Tibial artery (tissue), 4 donors: ENCODE measurements around the gene KCNA5.

Source experiments
- DNase-seq, 2 donors: peaks; one replicate each; pipeline ENCODE4 v3.0.0-alpha.2; 2019
- H3K27ac ChIP-seq, 2 donors: fragments of 200-600 bp; sonication (generic) in 1 of 2; 1 replicate in 1 of 2; 2 replicates in 1 of 2; pipeline ENCODE4 v1.5.1; 2018 to 2019; ENCODE audit warnings: mild to moderate bottlenecking in 1 of 2
- H3K27me3 ChIP-seq, 2 donors: fragments of 200-600 bp; sonication (generic) in 1 of 2; one replicate each; pipeline versions ENCODE4 v1.5.1 to v1.6.0; 2016 to 2019
- H3K36me3 ChIP-seq, 3 donors: fragments of 200-600 bp; sonication (generic) in 2 of 3; one replicate each; pipeline ENCODE4 v1.5.1; 2016 to 2019; ENCODE audit warnings: mild to moderate bottlenecking in 2 of 3
- H3K4me1 ChIP-seq, 4 donors: fragments of 200-600 bp; sonication (generic) in 2 of 4; 1 replicate in 3 of 4; 2 replicates in 1 of 4; pipeline ENCODE4 v1.5.1; 2016 to 2019
- H3K4me3 ChIP-seq, 2 donors: fragments of 200-600 bp; sonication (generic) in 1 of 2; 1 replicate in 1 of 2; 2 replicates in 1 of 2; pipeline ENCODE4 v1.5.1; 2018 to 2019; ENCODE audit warnings: mild to moderate bottlenecking in 2 of 2
- H3K9me3 ChIP-seq, 3 donors: fragments of 200-600 bp; sonication (generic) in 1 of 3; one replicate each; pipeline ENCODE4 v1.5.1; 2016 to 2019
- intact Hi-C: fragments of 100-400 bp; cut with DNase I; formaldehyde crosslinking; loops from one replicate; pipeline ENCODE4 v1.15.0; 2023; ENCODE audit warnings: low total_unique reads
- TF ChIP-seq, protein P1 (sequence below), 2 experiments: fragments of 200-600 bp in 1 of 2; fragments of 450-650 bp in 1 of 2; IDR thresholded peaks; one replicate each; pipeline ENCODE4 v1.5.1; 2017 to 2019; ENCODE audit warnings: antibody characterized with exemption in 2 of 2, mild to moderate bottlenecking in 1 of 2, moderate library complexity in 1 of 2

KCNA5 gene

DNA sequence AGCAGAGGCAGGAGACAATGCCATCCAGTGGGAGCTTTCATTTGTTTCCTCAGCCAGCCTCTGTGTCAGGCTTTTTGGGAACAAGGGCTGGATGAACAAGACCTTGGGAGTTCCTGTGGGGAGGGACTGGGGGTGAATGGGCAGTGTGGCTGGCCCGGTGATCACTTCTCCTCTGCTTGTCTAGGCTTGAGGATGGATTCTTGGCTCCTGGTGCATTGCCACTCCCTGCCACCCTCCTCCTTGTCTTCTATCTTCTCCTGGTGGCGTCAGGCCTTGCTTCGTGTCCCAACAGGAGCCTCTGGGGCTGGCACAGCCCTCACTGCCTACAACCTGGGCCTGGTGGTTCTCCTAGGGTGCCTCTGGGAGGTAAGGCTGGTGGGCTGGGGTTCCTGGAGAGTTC lies 25.0 kb upstream of the KCNA5 start:
- DNase-seq: peak in 1 of 2 donors; percentile 34
- intact Hi-C loops: no loop called here

DNA sequence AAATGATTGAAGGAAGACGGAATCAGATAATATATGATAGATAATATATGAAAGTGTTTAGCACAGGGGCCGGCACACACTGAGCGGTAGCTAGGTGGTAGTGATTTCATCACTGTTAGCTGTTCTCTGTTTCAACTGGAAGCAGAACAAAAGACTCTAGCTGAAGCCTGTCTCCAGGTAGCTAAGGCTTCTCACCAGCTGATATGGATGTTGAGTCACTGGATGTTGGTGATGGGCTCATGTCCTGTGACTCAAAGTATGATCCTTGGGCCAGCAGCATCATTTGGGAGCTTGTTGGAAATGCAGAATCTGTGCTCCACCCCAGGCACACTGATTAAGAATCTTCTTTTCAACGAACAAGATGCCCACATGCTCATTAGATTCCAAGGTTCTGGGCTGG lies 21.7 kb upstream of the KCNA5 start:
- TF ChIP-seq, protein P1, sequence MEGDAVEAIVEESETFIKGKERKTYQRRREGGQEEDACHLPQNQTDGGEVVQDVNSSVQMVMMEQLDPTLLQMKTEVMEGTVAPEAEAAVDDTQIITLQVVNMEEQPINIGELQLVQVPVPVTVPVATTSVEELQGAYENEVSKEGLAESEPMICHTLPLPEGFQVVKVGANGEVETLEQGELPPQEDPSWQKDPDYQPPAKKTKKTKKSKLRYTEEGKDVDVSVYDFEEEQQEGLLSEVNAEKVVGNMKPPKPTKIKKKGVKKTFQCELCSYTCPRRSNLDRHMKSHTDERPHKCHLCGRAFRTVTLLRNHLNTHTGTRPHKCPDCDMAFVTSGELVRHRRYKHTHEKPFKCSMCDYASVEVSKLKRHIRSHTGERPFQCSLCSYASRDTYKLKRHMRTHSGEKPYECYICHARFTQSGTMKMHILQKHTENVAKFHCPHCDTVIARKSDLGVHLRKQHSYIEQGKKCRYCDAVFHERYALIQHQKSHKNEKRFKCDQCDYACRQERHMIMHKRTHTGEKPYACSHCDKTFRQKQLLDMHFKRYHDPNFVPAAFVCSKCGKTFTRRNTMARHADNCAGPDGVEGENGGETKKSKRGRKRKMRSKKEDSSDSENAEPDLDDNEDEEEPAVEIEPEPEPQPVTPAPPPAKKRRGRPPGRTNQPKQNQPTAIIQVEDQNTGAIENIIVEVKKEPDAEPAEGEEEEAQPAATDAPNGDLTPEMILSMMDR (IDR thresholded peaks at IDR 0.05): no peak
- Histone ChIP-seq H3K36me3 (no peaks in the 10 kb centered on the region), H3K4me3 (no peak overlapping the region), H3K27ac (no peak overlapping the region), H3K9me3 (no peaks in the 10 kb centered on the region), H3K27me3 (no peaks in the 10 kb centered on the region), H3K4me1 (peaks cover 0 to 6% (median 3%) of the 10 kb centered on the region in 4 donors)
- intact Hi-C loops: loop anchor here (10.0 kb wide), 1 partner anchor 423 kb away; no protein-coding TSS in a partner anchor
- DNase-seq: no peak

More for the DNA sequence above, 25.0 kb upstream of the KCNA5 start:
- TF ChIP-seq, protein P1 (IDR thresholded peaks at IDR 0.05): no peak
- no peak overlapping the region for H3K27ac ChIP-seq
- no peak overlapping the region for H3K4me3 ChIP-seq
- H3K4me1 ChIP-seq: peaks cover 0 to 6% (median 0%) of the 10 kb centered on the region in 4 donors
- no peaks in the 10 kb centered on the region for H3K36me3 ChIP-seq
- no peaks in the 10 kb centered on the region for H3K27me3 ChIP-seq
- H3K9me3 ChIP-seq: no peaks in the 10 kb centered on the region

DNA sequence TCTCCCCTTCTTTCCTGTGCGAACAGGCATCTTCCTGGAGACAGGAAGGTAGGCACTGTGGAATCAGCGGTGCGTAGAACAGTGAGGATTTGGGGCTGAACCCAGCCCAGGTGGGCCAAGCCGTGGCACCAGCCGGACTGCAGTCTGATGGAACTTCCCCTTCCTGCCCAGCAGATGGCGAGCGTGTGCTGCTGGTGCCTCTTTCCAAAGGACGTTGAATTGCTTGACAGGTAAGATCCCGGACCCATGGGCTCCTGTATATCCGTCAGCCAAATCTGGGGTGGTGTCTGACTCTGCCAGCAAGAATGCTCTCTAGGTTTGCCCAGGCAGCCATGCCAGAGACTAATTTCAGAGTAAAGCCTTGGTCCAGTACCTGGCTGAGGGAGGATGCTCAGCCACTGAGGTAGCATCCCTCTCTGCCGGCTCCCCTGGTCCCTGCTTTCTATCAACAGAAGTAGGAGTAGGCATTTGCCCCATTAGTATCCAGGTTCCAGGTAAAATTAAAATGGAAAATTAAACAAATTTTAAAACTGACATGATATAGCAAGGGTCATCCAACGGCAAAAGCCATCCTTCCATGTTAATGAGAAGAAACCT lies 21.1 kb upstream of the KCNA5 start:
- H3K27ac ChIP-seq: no peak overlapping the region

DNA sequence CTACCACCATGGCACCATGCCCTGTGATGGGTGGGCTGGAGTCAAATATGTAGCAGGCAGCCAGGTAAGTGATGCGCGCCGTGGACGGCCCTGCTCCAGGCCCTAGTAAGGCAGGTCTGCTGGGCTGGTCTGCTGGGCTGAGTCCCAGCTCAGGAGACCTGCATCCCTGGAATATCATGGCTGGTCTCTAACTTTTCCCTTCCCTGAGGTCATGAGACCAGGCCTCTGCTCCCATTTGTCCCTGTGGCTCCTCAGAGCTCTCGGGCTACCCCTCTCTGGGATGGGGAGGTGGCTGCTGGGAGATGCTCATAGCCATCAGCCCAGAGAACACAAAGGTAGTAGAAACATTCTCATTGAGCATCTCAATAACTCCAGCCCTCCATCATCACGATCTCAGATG lies 19.8 kb upstream of the KCNA5 start:
- H3K9me3 ChIP-seq: no peaks in the 10 kb centered on the region
- peaks cover 0 to 6% (median 3%) of the 10 kb centered on the region in 4 donors for H3K4me1 ChIP-seq
- H3K36me3 ChIP-seq: no peaks in the 10 kb centered on the region
- H3K4me3 ChIP-seq: no peak overlapping the region
- TF ChIP-seq, protein P1 (IDR thresholded peaks at IDR 0.05): no peak
- no peaks in the 10 kb centered on the region for H3K27me3 ChIP-seq
- H3K27ac ChIP-seq: no peak overlapping the region
- intact Hi-C loops: loop anchor here (10.0 kb wide), 1 partner anchor 421 kb away; no protein-coding TSS in a partner anchor
- peak in 1 of 2 donors; percentile 31 for DNase-seq

More for the DNA sequence above, 21.1 kb upstream of the KCNA5 start:
- no peak overlapping the region for H3K4me3 ChIP-seq
- intact Hi-C loops: loop anchor here (10.0 kb wide), 1 partner anchor 422 kb away; no protein-coding TSS in a partner anchor
- H3K27me3 ChIP-seq: no peaks in the 10 kb centered on the region
- H3K4me1 ChIP-seq: peaks cover 0 to 6% (median 3%) of the 10 kb centered on the region in 4 donors
- H3K36me3 ChIP-seq: no peaks in the 10 kb centered on the region
- no peaks in the 10 kb centered on the region for H3K9me3 ChIP-seq
- peak in 1 of 2 donors; percentile 71 for DNase-seq
- TF ChIP-seq, protein P1 (IDR thresholded peaks at IDR 0.05): peak; percentile 91 to 95

DNA sequence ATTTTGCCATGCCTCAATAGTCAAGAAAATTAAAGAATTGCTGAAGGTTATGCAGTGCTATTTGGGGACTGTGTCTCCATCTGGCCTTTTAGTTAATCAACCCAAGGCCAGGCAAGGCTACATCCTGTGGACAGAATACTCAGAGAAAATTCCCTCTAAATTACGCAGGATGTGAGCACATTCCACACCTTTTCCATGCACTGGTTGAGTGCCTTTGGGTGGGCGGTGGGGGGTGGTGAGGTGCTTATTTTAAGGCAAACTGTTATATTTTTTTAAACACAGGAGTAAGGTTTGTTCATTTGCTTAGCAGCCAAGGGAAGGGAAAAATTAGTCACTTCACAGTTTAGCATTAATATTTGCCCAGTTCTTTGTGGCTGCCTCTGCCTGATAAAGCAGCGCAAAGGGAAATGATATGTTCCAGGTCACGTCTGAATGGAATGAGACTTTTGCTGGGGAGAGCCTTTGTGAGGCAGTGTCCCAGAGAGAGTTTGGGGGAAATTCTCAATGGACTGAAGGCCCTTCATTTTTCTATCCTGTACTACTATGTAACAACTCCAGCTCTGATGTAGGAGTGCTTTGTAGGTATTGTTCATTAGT lies 17.2 kb upstream of the KCNA5 start:
- no peak for DNase-seq
- H3K36me3 ChIP-seq: no peaks in the 10 kb centered on the region
- no peak overlapping the region for H3K4me3 ChIP-seq
- intact Hi-C loops: loop anchor here (10.0 kb wide), 1 partner anchor 418 kb away; no protein-coding TSS in a partner anchor
- TF ChIP-seq, protein P1 (IDR thresholded peaks at IDR 0.05): no peak
- H3K27ac ChIP-seq: no peak overlapping the region
- H3K9me3 ChIP-seq: no peaks in the 10 kb centered on the region
- no peaks in the 10 kb centered on the region for H3K27me3 ChIP-seq
- H3K4me1 ChIP-seq: peaks cover 0 to 6% (median 3%) of the 10 kb centered on the region in 4 donors
